ENCODE results near the gene CLECL1. TPM values are rescaled to one million over a fixed set of nuclear protein-coding genes. Genes with fewer than 3 reads are reported as not detected.

CLECL1 gene
- total and polyA plus RNA-seq, 3 donors from 2014 or later, result 1.4 TPM; not detected in 2

- no peaks in the 10 kb centered on the region for H3K36me3 ChIP-seq (ENCODE audit: low read depth, missing control alignments)
- DNase-seq, result no peak
- no peak overlapping the region for H3K27ac ChIP-seq
- 47 to 65% methylated on average over 3 of the region's 3 CpGs for WGBS, 2 donors
- H3K9me3 ChIP-seq, result no peaks in the 10 kb centered on the region
- H3K4me3 ChIP-seq, result no peak overlapping the region
- H3K27me3 ChIP-seq, result no peaks in the 10 kb centered on the region
- TF ChIP-seq CTCF (IDR thresholded peaks at IDR 0.05), result no peak
- no peak for TF ChIP-seq POLR2A (IDR thresholded peaks at IDR 0.05)
- intact Hi-C loops (cut with DNase I; ENCODE audit: low total_unique reads), result no loop called here
- H3K4me1 ChIP-seq, result no peaks in the 10 kb centered on the region
These were observed 2.9 kb downstream of the CLECL1 start for GRCh38 chr12:9730011-9730410.

- intact Hi-C loops (cut with DNase I; ENCODE audit: low total_unique reads), result no loop called here
- no peaks in the 10 kb centered on the region for H3K9me3 ChIP-seq
- H3K4me3 ChIP-seq, result no peak overlapping the region
- no peak overlapping the region for H3K27ac ChIP-seq
- TF ChIP-seq POLR2A (IDR thresholded peaks at IDR 0.05), result no peak
- TF ChIP-seq CTCF (IDR thresholded peaks at IDR 0.05), result no peak
- H3K27me3 ChIP-seq, result no peaks in the 10 kb centered on the region
- no peaks in the 10 kb centered on the region for H3K4me1 ChIP-seq
- no peaks in the 10 kb centered on the region for H3K36me3 ChIP-seq (ENCODE audit: low read depth, missing control alignments)
- DNase-seq, result no peak
These were observed 3.8 kb downstream of the CLECL1 start for GRCh38 chr12:9729082-9729481.

DNA sequence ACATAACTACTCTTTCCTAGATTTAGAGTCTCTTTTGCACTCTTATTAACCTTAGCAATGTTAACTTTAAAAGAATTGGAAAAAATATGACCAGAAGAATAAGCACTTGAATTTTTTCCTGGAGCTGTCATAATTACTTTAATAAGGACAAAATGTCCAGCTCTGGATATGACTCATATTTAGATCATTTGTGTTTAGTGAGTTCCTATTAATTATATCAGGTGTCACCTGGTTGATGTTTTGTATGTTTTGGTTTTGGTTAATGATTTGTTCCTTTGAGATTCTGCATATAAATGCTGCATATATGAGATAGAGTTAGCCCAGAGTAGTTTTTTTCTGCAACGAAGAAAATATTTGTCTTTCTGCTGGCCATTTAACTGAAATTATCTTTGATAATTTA, 5.1 kb downstream of the CLECL1 start:
- Histone ChIP-seq H3K36me3 (ENCODE audit: low read depth, missing control alignments) (no peaks in the 10 kb centered on the region), H3K4me1 (no peaks in the 10 kb centered on the region), H3K27me3 (no peaks in the 10 kb centered on the region), H3K9me3 (no peaks in the 10 kb centered on the region), H3K4me3 (no peak overlapping the region), H3K27ac (no peak overlapping the region)
- TF ChIP-seq CTCF (IDR thresholded peaks at IDR 0.05) (no peak), POLR2A (IDR thresholded peaks at IDR 0.05) (no peak)
- DNase-seq, result no peak
- intact Hi-C loops (cut with DNase I; ENCODE audit: low total_unique reads), result no loop called here
- WGBS, 2 donors, result 53 to 69% methylated on average over 1 of the region's 1 CpG

GRCh38 chr12:9725213-9725870, 7.6 kb downstream of the CLECL1 start:
- H3K4me3 ChIP-seq, result no peak overlapping the region
- TF ChIP-seq CTCF (IDR thresholded peaks at IDR 0.05) (no peak), POLR2A (IDR thresholded peaks at IDR 0.05) (no peak)
- 78 to 85% methylated on average over 2 of the region's 2 CpGs for WGBS, 2 donors
- no peak overlapping the region for H3K27ac ChIP-seq
- H3K27me3 ChIP-seq, result no peaks in the 10 kb centered on the region
- no peaks in the 10 kb centered on the region for H3K9me3 ChIP-seq
- DNase-seq, result no peak
- no peaks in the 10 kb centered on the region for H3K4me1 ChIP-seq
- intact Hi-C loops (cut with DNase I; ENCODE audit: low total_unique reads), result no loop called here
- H3K36me3 ChIP-seq (ENCODE audit: low read depth, missing control alignments), result no peaks in the 10 kb centered on the region

- intact Hi-C loops (cut with DNase I; ENCODE audit: low total_unique reads), result no loop called here
- Histone ChIP-seq H3K4me3 (no peak overlapping the region), H3K4me1 (no peaks in the 10 kb centered on the region), H3K36me3 (ENCODE audit: low read depth, missing control alignments) (no peaks in the 10 kb centered on the region), H3K9me3 (no peaks in the 10 kb centered on the region), H3K27me3 (no peaks in the 10 kb centered on the region), H3K27ac (no peak overlapping the region)
- WGBS, 2 donors, result 93 to 100% methylated on average over 1 of the region's 1 CpG
- DNase-seq, result no peak
- TF ChIP-seq POLR2A (IDR thresholded peaks at IDR 0.05), result no peak
- TF ChIP-seq CTCF (IDR thresholded peaks at IDR 0.05), result no peak
These were observed 8.9 kb downstream of the CLECL1 start for GRCh38 chr12:9724023-9724422.
